Keratinocyte (primary cell): ENCODE results near the gene C2CD3.

ENCODE experiments used
- EZH2 ChIP-seq: IDR thresholded peaks from one replicate; pipeline ENCODE4 v1.6.1; 2012; ENCODE audit warnings: inconsistent platforms, mild to moderate bottlenecking, low read length, moderate library complexity
- TF ChIP-seq, protein P1 (sequence below), 3 experiments: IDR thresholded peaks in 1 of 3; conservative IDR thresholded peaks in 1 of 3; optimal IDR thresholded peaks in 1 of 3; 2 replicates in 2 of 3; 3 replicates in 1 of 3; pipeline versions ENCODE3 to v1.5.1; 2011; ENCODE audit warnings: low read length in 3 of 3, mild to moderate bottlenecking in 3 of 3, moderate library complexity in 2 of 3, control low read depth in 1 of 3, inconsistent platforms in 1 of 3; ENCODE audit not compliant: insufficient read depth in 2 of 3; ENCODE audit errors: extremely low read depth in 1 of 3

GRCh38 chr11:74011360-74012073 is 159.3 kb downstream of the C2CD3 start:
- TF ChIP-seq, protein P1, sequence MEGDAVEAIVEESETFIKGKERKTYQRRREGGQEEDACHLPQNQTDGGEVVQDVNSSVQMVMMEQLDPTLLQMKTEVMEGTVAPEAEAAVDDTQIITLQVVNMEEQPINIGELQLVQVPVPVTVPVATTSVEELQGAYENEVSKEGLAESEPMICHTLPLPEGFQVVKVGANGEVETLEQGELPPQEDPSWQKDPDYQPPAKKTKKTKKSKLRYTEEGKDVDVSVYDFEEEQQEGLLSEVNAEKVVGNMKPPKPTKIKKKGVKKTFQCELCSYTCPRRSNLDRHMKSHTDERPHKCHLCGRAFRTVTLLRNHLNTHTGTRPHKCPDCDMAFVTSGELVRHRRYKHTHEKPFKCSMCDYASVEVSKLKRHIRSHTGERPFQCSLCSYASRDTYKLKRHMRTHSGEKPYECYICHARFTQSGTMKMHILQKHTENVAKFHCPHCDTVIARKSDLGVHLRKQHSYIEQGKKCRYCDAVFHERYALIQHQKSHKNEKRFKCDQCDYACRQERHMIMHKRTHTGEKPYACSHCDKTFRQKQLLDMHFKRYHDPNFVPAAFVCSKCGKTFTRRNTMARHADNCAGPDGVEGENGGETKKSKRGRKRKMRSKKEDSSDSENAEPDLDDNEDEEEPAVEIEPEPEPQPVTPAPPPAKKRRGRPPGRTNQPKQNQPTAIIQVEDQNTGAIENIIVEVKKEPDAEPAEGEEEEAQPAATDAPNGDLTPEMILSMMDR (optimal IDR thresholded peaks at IDR 0.05 in 1 of 3, IDR thresholded peaks at IDR 0.05 in 1 of 3, conservative IDR thresholded peaks at IDR 0.05 in 1 of 3; ENCODE audit: extremely low read depth in 1 of 3, insufficient read depth in 2 of 3, low read length in 3 of 3), result no peak
- no peak for TF ChIP-seq EZH2
